ENCODE measurements around the gene B3GNT5.

GRCh38 chr3:183275418-183275817 is 22.4 kb downstream of the B3GNT5 start:
- TF ChIP-seq EZH2 (IDR thresholded peaks at IDR 0.05; ENCODE audit: borderline replicate concordance) (no peak), CTCF (IDR thresholded peaks at IDR 0.05; ENCODE audit: poor library complexity) (no peak)

Measured in hepatocyte (in vitro differentiated cells).